Measurements from ENCODE around the gene VWA3A.
"Not testable (repeated sequence)": the region's sequence is repeated elsewhere in the genome, so short reads cannot be mapped to it uniquely, and the experiment has no call there.

Gene VWA3A

GRCh38 chr16:22092143-22092933 is at the start of gene VWA3A:
Gene VWA3A (plus strand): TSS chr16:22092541. CDS start chr16:22092638, 97 bp downstream.
- DNase-seq, result no peak

GRCh38 chr16:22043882-22044281 is 48.5 kb upstream of the VWA3A start:
- DNase-seq, result not testable (repeated sequence)

- not testable (repeated sequence) for DNase-seq
Observed at GRCh38 chr16:22045888-22046287, 46.5 kb upstream of the VWA3A start.

- DNase-seq, result no peak
Observed at GRCh38 chr16:22050963-22051362, 41.4 kb upstream of the VWA3A start.

GRCh38 chr16:22052980-22053379 is 39.4 kb upstream of the VWA3A start:
- DNase-seq, result peak; percentile 86

- DNase-seq, result no peak
Observed at GRCh38 chr16:22053921-22054341, 38.4 kb upstream of the VWA3A start.

GRCh38 chr16:22054847-22055590 is 37.3 kb upstream of the VWA3A start:
- peak; percentile 61 for DNase-seq

GRCh38 chr16:22055881-22056280 is 36.5 kb upstream of the VWA3A start:
- DNase-seq, result no peak

- DNase-seq, result no peak
Observed at GRCh38 chr16:22063888-22064467, 28.4 kb upstream of the VWA3A start.

GRCh38 chr16:22065252-22065651 is 27.1 kb upstream of the VWA3A start:
- DNase-seq, result no peak

GRCh38 chr16:22070361-22071330 is 21.7 kb upstream of the VWA3A start:
- no peak for DNase-seq

GRCh38 chr16:22071331-22071910 is 20.9 kb upstream of the VWA3A start:
- no peak for DNase-seq

- DNase-seq, result no peak
Observed at GRCh38 chr16:22073350-22073749, 19.0 kb upstream of the VWA3A start.

GRCh38 chr16:22075043-22075757 is 17.1 kb upstream of the VWA3A start:
- no peak for DNase-seq

GRCh38 chr16:22075776-22076175 is 16.6 kb upstream of the VWA3A start:
- DNase-seq, result no peak

- peak; percentile 76 for DNase-seq
Observed at GRCh38 chr16:22077700-22078313, 14.5 kb upstream of the VWA3A start.

- no peak for DNase-seq
Observed at GRCh38 chr16:22078656-22079055, 13.7 kb upstream of the VWA3A start.

- DNase-seq, result no peak
Observed at GRCh38 chr16:22081050-22081449, 11.3 kb upstream of the VWA3A start.

GRCh38 chr16:22086440-22086839 is 5.9 kb upstream of the VWA3A start:
- no peak for DNase-seq

GRCh38 chr16:22088642-22089041 is 3.7 kb upstream of the VWA3A start:
- DNase-seq, result no peak

- no peak for DNase-seq
Observed at GRCh38 chr16:22089910-22090309, 2.4 kb upstream of the VWA3A start.

Measured in hematopoietic multipotent progenitor cell treated with erythropoietin and hydrocortisone succinate and interleukin-3 and kit ligand, for 8 days (in vitro differentiated cells).